HepG2 (cell line): ENCODE results near the gene IL1RL2. TPM values are rescaled to one million over a fixed set of nuclear protein-coding genes. Genes with fewer than 3 reads are reported as not detected.
A peak's percentile ranks its signal among the peaks of the same experiment; 100 is the strongest.

ENCODE experiments used
- ARHGAP35 ChIP-seq: sonication (generic); formaldehyde crosslinking; IDR thresholded peaks from 2 replicates; pipeline ENCODE4 v1.9.0; 2022; ENCODE audit warnings: mild to moderate bottlenecking, inconsistent platforms, moderate library complexity, missing genetic modification reagents, borderline replicate concordance
- ASH2L ChIP-seq: fragments of 300-600, 200-600 bp; sonication (generic); IDR thresholded peaks from 2 replicates; pipeline ENCODE4 v1.7.0; 2017; ENCODE audit warnings: low read depth, mild to moderate bottlenecking, moderate library complexity, mixed read lengths, low read length; ENCODE audit not compliant: insufficient read length
- CENPX ChIP-seq: sonication (generic); formaldehyde crosslinking; IDR thresholded peaks from 2 replicates; pipeline ENCODE4 v1.9.0; 2021; ENCODE audit warnings: mild to moderate bottlenecking, missing genetic modification reagents, moderate library complexity
- DNMT3B ChIP-seq: conservative IDR thresholded peaks from 2 replicates; pipeline ENCODE4 v1.6.1; 2016; ENCODE audit warnings: missing biosample characterization, control low read depth
- ISX ChIP-seq: sonication (generic); formaldehyde crosslinking; conservative IDR thresholded peaks from 2 replicates; pipeline ENCODE4 v1.5.0; 2020; ENCODE audit warnings: missing genetic modification reagents
- KLF16 ChIP-seq, 2 experiments: sonication (generic) in 1 of 2; formaldehyde crosslinking in 1 of 2; IDR thresholded peaks; 2 replicates each; pipeline versions ENCODE4 v1.6.1 to v1.8.0; 2016 to 2023; ENCODE audit warnings: missing genetic modification reagents in 2 of 2, missing compliant biosample characterization in 1 of 2
- MED8 ChIP-seq: sonication (generic); formaldehyde crosslinking; IDR thresholded peaks from 2 replicates; pipeline ENCODE4 v1.8.1; 2023; ENCODE audit warnings: mild to moderate bottlenecking, missing genetic modification reagents; ENCODE audit not compliant: insufficient replicate concordance
- PBX2 ChIP-seq: IDR thresholded peaks from 2 replicates; pipeline ENCODE4 v1.6.1; 2016; ENCODE audit warnings: control low read depth
- RAD21 ChIP-seq: fragments of 450-650 bp; formaldehyde crosslinking; IDR thresholded peaks from 2 replicates; pipeline ENCODE4 v1.5.0; 2020; ENCODE audit warnings: mild to moderate bottlenecking
- RARG ChIP-seq: sonication (generic); formaldehyde crosslinking; IDR thresholded peaks from 2 replicates; pipeline ENCODE4 v1.4.0; 2020; ENCODE audit warnings: low read depth, mild to moderate bottlenecking, missing genetic modification reagents
- SMAD1 ChIP-seq: sonication (generic); formaldehyde crosslinking; IDR thresholded peaks from 2 replicates; pipeline ENCODE4 v1.4.0; 2020; ENCODE audit warnings: missing genetic modification reagents, low read depth, mild to moderate bottlenecking, borderline replicate concordance
- SMC3 ChIP-seq: IDR thresholded peaks from 2 replicates; pipeline ENCODE4 v1.6.1; 2011; ENCODE audit warnings: low read length, improper control_type of control experiment
- TIGD3 ChIP-seq: sonication (generic); formaldehyde crosslinking; IDR thresholded peaks from 2 replicates; pipeline ENCODE4 v1.5.1; 2020; ENCODE audit warnings: mild to moderate bottlenecking, missing genetic modification reagents, borderline replicate concordance
- ZFP62 ChIP-seq: sonication (generic); formaldehyde crosslinking; IDR thresholded peaks from 2 replicates; pipeline ENCODE4 v1.4.0; 2020; ENCODE audit warnings: missing genetic modification reagents
- ZKSCAN8 ChIP-seq: IDR thresholded peaks from 2 replicates; pipeline ENCODE4 v1.6.1; 2016; ENCODE audit warnings: borderline replicate concordance, missing genetic modification reagents, missing compliant biosample characterization
- ZNF143 ChIP-seq: sonication (generic); formaldehyde crosslinking; IDR thresholded peaks from 2 replicates; pipeline ENCODE4 v1.4.0; 2020; ENCODE audit warnings: missing genetic modification reagents
- ZNF335 ChIP-seq: sonication (generic); formaldehyde crosslinking; IDR thresholded peaks from 2 replicates; pipeline ENCODE4 v1.4.0; 2020; ENCODE audit warnings: missing genetic modification reagents
- ZNF414 ChIP-seq: sonication (generic); formaldehyde crosslinking; IDR thresholded peaks from 2 replicates; pipeline ENCODE4 v1.5.0; 2020; ENCODE audit warnings: missing genetic modification reagents
- ZNF431 ChIP-seq: sonication (generic); formaldehyde crosslinking; IDR thresholded peaks from 2 replicates; pipeline ENCODE4 v1.9.0; 2022; ENCODE audit warnings: missing genetic modification reagents, low read depth, mild to moderate bottlenecking, borderline replicate concordance
- ZNF543 ChIP-seq: sonication (generic); formaldehyde crosslinking; IDR thresholded peaks from 2 replicates; pipeline ENCODE4 v1.4.0; 2020; ENCODE audit warnings: mild to moderate bottlenecking, missing genetic modification reagents
- ZNF563 ChIP-seq: sonication (generic); formaldehyde crosslinking; IDR thresholded peaks from 2 replicates; pipeline ENCODE4 v1.8.0; 2022; ENCODE audit warnings: mild to moderate bottlenecking, moderate library complexity, missing genetic modification reagents
- ZNF709 ChIP-seq: sonication (generic); formaldehyde crosslinking; IDR thresholded peaks from 2 replicates; pipeline ENCODE4 v1.5.0; 2020; ENCODE audit warnings: mild to moderate bottlenecking, missing genetic modification reagents
- ZNF740 ChIP-seq: sonication (generic); formaldehyde crosslinking; IDR thresholded peaks from 2 replicates; pipeline ENCODE4 v1.4.0; 2020; ENCODE audit warnings: missing genetic modification reagents
- polyA plus RNA-seq, 8 experiments: library from polyadenylated mRNA; depleted of rRNA in 3 of 8; stranded (reverse) in 7 of 8; unstranded in 1 of 8; fragments of >200 nt; fragmentation: Illumina TruSeq in 4 of 8; extraction: Trizol in 4 of 8; gene quantifications; 2 replicates each; pipeline versions ENCODE4 v1.2.1 to v1.2.3, GENCODE V29; 2011 to 2016; ENCODE audit warnings: low read depth in 4 of 8, missing spikeins in 1 of 8, mixed read lengths in 1 of 8; ENCODE audit not compliant: insufficient read depth in 1 of 8
- total RNA-seq, 5 experiments: library from RNA; depleted of rRNA; stranded (reverse); fragments of >200 nt; fragmentation: Illumina TruSeq; extraction: Trizol; gene quantifications; 2 replicates each; pipeline ENCODE4 v1.2.3, GENCODE V29; 2016; ENCODE audit warnings: low read depth in 1 of 5
- TF ChIP-seq, protein P1 (sequence below): sonication (generic); formaldehyde crosslinking; IDR thresholded peaks from 2 replicates; pipeline ENCODE4 v1.4.0; 2020; ENCODE audit warnings: mild to moderate bottlenecking, missing genetic modification reagents

IL1RL2 gene
- total and polyA plus RNA-seq, 2 of the 13 experiments (the other 11 are each of a cell fraction or from before 2014, with no cell fraction given) = 0.03 TPM; not detected in 1

- no peak for TF ChIP-seq ISX
- no peak for TF ChIP-seq ZNF414 (CRISPR knock-in tag)
- no peak for TF ChIP-seq ZNF143
- no peak for TF ChIP-seq MED8 (CRISPR knock-in tag)
- 0 out of 4 replicates have a peak, but pooled peaks of 1 of the 2 experiments have one; percentile 31 for TF ChIP-seq KLF16 (CRISPR knock-in tag; IDR thresholded peaks at IDR 0.05)
- TF ChIP-seq ZNF740 = no peak
- TF ChIP-seq ZKSCAN8 = no peak
- TF ChIP-seq, protein P1, sequence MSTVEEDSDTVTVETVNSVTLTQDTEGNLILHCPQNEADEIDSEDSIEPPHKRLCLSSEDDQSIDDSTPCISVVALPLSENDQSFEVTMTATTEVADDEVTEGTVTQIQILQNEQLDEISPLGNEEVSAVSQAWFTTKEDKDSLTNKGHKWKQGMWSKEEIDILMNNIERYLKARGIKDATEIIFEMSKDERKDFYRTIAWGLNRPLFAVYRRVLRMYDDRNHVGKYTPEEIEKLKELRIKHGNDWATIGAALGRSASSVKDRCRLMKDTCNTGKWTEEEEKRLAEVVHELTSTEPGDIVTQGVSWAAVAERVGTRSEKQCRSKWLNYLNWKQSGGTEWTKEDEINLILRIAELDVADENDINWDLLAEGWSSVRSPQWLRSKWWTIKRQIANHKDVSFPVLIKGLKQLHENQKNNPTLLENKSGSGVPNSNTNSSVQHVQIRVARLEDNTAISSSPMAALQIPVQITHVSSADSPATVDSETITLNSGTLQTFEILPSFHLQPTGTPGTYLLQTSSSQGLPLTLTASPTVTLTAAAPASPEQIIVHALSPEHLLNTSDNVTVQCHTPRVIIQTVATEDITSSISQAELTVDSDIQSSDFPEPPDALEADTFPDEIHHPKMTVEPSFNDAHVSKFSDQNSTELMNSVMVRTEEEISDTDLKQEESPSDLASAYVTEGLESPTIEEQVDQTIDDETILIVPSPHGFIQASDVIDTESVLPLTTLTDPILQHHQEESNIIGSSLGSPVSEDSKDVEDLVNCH = no peak
- TF ChIP-seq ARHGAP35 (CRISPR knock-in tag) = no peak
- TF ChIP-seq SMC3 = no peak; the same call in 1 of the 2 replicates
- TF ChIP-seq RARG = no peak
- 0 out of 2 replicates have a peak, but pooled peaks have one; percentile 29 for TF ChIP-seq TIGD3 (CRISPR knock-in tag)
- 0 out of 2 replicates have a peak, but pooled peaks have one; percentile 19 for TF ChIP-seq ZNF563 (CRISPR knock-in tag)
- no peak for TF ChIP-seq ASH2L
- TF ChIP-seq RAD21 (CRISPR knock-in tag) = no peak
- TF ChIP-seq ZNF543 = peak; percentile 47; the same call in 1 of the 2 replicates
- no peak for TF ChIP-seq CENPX (CRISPR knock-in tag)
- TF ChIP-seq SMAD1 = peak; percentile 56; the same call in 1 of the 2 replicates
- no peak for TF ChIP-seq ZNF709 (CRISPR knock-in tag)
- no peak for TF ChIP-seq DNMT3B (CRISPR knock-in tag)
- TF ChIP-seq ZNF335 (CRISPR knock-in tag) = no peak
- TF ChIP-seq PBX2 (CRISPR knock-in tag) = no peak
- no peak for TF ChIP-seq ZNF431 (CRISPR knock-in tag)
- no peak for TF ChIP-seq ZFP62 (CRISPR knock-in tag)
Observed at GRCh38 chr2:102251042-102251848, 64.4 kb downstream of the IL1RL2 start (continued).
